Activated B cell treated with CpG ODN at 0.5 μM for 24 hours (primary cell): ENCODE data around the gene SPRYD3. TPM values are rescaled to one million over a fixed set of nuclear protein-coding genes. Genes with fewer than 3 reads are reported as not detected.
"Not testable (repeated sequence)": the region's sequence is repeated elsewhere in the genome, so short reads cannot be mapped to it uniquely, and the experiment has no call there.

Experiments used
- ATAC-seq: fragments of 200-7000 bp; cut with Tn5 transposase; one replicate; pipeline ENCODE4 v1.10.0; 2021; ENCODE audit warnings: low read depth, mild to moderate bottlenecking, moderate library complexity
- CTCF ChIA-PET: fragments of 350-600 bp; sonication (Branson Sonifier 250); formaldehyde crosslinking; loops from one replicate; lab custom pipeline; 2021; ENCODE audit warnings: antibody characterized with exemption; lab: Charles Lee
- POLR2A ChIA-PET: fragments of 350-600 bp; sonication (Branson Sonifier 250); formaldehyde crosslinking; loops from one replicate; lab custom pipeline; 2021; ENCODE audit warnings: antibody characterized with exemption; lab: Charles Lee
- DNase-seq: peaks from one replicate; pipeline ENCODE4 v3.0.0; 2022
- H3K27ac Mint-ChIP-seq: one replicate; pipeline ENCODE4 v1.8.0; 2020; ENCODE audit warnings: mixed read lengths
- H3K27me3 Mint-ChIP-seq: one replicate; pipeline ENCODE4 v1.8.0; 2021; ENCODE audit warnings: mixed read lengths
- H3K36me3 Mint-ChIP-seq: one replicate; pipeline ENCODE4 v1.8.0; 2021; ENCODE audit warnings: low read depth, mixed read lengths
- H3K4me1 Mint-ChIP-seq: one replicate; pipeline ENCODE4 v1.8.0; 2021; ENCODE audit warnings: mixed read lengths
- H3K4me3 Mint-ChIP-seq: one replicate; pipeline ENCODE4 v1.8.0; 2020; ENCODE audit warnings: mild to moderate bottlenecking, mixed read lengths
- H3K9me3 Mint-ChIP-seq: one replicate; pipeline ENCODE4 v1.8.0; 2020; ENCODE audit warnings: mixed read lengths
- intact Hi-C: fragments of 100-400 bp; cut with micrococcal nuclease; formaldehyde crosslinking; loops from one replicate; pipeline ENCODE4 v1.15.1; 2024
- total RNA-seq: library from RNA; stranded (reverse); gene quantifications from 2 replicates; pipeline ENCODE4 v1.2.3, GENCODE V29; 2022
- TF ChIP-seq, protein P1 (sequence below): fragments of 200-600 bp; IDR thresholded peaks from one replicate; pipeline ENCODE4 v1.8.0; 2022; ENCODE audit warnings: antibody characterized with exemption, mild to moderate bottlenecking

The SPRYD3 gene
- total RNA-seq, 1 donor from 2014 or later, result 33.9 TPM

DNA sequence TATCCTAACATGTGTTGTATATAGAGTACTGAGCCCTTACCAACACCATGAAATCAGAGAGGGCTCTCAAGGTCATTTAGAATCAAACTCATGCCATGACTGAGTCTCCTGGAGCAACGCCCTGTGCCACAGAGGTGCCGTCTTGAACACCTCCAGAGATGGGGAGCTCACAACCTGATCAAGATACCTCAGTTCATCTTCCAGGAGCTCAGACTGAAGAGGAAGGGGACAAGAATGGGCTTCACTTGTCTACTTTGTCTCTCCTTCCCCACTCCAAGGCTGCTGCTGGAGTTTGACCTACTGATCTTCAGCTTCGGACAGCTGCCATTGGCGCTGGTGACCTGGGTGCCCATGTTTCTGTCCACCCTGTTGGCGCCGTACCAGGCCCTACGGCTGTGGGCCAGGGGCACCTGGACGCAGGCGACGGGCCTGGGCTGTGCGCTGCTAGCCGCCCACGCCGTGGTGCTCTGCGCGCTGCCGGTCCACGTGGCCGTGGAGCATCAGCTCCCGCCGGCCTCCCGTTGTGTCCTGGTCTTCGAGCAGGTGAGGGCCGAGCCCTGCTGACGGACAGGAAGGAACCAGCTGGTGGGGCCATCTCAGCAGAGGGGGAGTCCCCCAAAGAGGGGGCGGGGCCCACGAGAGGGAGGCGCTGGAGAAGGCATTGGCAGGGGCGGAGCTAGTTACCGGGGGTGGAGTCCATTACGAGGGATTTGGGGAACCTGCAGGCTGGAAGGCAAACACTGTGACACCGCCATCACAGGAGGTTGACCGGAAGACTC is 36.1 kb upstream of the SPRYD3 start:
- intact Hi-C loops, result no loop called here
- ATAC-seq (no peak), DNase-seq (no peak)
- TF ChIP-seq, protein P1, sequence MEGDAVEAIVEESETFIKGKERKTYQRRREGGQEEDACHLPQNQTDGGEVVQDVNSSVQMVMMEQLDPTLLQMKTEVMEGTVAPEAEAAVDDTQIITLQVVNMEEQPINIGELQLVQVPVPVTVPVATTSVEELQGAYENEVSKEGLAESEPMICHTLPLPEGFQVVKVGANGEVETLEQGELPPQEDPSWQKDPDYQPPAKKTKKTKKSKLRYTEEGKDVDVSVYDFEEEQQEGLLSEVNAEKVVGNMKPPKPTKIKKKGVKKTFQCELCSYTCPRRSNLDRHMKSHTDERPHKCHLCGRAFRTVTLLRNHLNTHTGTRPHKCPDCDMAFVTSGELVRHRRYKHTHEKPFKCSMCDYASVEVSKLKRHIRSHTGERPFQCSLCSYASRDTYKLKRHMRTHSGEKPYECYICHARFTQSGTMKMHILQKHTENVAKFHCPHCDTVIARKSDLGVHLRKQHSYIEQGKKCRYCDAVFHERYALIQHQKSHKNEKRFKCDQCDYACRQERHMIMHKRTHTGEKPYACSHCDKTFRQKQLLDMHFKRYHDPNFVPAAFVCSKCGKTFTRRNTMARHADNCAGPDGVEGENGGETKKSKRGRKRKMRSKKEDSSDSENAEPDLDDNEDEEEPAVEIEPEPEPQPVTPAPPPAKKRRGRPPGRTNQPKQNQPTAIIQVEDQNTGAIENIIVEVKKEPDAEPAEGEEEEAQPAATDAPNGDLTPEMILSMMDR, result no peak
- no peaks in the 10 kb centered on the region for H3K36me3 Mint-ChIP-seq
- no peaks in the 10 kb centered on the region for H3K4me1 Mint-ChIP-seq
- POLR2A ChIA-PET, result no interaction called here
- H3K27me3 Mint-ChIP-seq, result no peaks in the 10 kb centered on the region
- H3K9me3 Mint-ChIP-seq, result no peaks in the 10 kb centered on the region
- H3K27ac Mint-ChIP-seq, result no peak overlapping the region
- CTCF ChIA-PET, result interaction anchor here (0.7 kb wide), 1 partner anchor 50 kb away, joined by 3 read pairs; no protein-coding TSS in a partner anchor
- H3K4me3 Mint-ChIP-seq, result no peak overlapping the region

DNA sequence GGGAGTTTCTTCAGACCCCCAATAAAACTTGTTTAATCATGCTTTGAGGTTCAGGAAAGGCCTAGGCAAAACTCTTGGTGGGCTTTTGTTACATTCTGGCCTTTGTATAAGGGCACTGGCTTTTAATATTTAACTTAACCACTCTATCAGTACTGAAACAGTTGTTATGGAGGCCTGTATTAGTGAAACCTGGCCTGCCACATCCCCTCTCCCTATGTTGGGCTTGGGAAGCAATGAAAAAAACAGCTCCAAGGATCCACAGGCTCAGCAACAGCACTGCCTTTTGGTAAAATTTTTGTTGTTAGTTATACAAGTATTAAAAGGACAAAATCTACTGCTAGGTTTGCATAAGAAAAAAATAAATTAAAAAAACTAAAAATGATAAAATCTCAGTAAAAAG is 34.8 kb upstream of the SPRYD3 start:
- H3K4me1 Mint-ChIP-seq, result no peaks in the 10 kb centered on the region
- H3K36me3 Mint-ChIP-seq, result no peaks in the 10 kb centered on the region
- intact Hi-C loops, result loop anchor here (5.0 kb wide), 1 partner anchor 33 kb away; no protein-coding TSS in a partner anchor
- DNase-seq, result no peak
- ATAC-seq, result no peak
- no peak overlapping the region for H3K4me3 Mint-ChIP-seq
- no peak overlapping the region for H3K27ac Mint-ChIP-seq
- no peaks in the 10 kb centered on the region for H3K9me3 Mint-ChIP-seq
- POLR2A ChIA-PET, result no interaction called here
- H3K27me3 Mint-ChIP-seq, result no peaks in the 10 kb centered on the region
- CTCF ChIA-PET, result no interaction called here
- TF ChIP-seq, protein P1, result no peak

DNA sequence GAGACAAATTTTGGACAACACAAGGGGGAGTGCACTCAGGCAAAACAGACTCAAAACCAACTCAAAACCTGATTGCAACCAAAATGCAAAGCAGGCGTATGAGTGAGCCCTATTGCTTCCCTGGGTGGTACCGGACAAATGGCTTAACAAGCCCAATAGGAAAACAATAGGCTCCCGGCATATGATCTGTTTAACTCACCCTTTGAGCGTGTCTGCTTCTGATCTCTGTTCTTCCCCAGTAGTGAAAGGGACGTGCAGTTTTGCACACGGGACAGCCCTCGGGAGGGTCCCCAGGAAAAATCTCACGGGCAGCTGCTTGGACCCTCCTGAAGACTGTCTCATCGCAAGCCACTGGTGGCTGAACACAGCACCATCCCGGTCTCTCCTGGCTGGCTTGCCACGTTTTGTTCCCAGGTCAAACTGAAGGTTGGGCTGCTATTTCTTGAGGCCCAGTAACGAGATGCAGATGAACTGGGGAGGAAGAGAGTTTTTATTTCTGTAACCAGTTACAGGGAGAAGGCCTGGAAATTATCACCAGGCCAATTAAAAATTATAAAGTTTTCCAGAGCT is 34.0 kb upstream of the SPRYD3 start:
- no peaks in the 10 kb centered on the region for H3K27me3 Mint-ChIP-seq
- no peaks in the 10 kb centered on the region for H3K9me3 Mint-ChIP-seq
- no peak overlapping the region for H3K4me3 Mint-ChIP-seq
- ATAC-seq (no peak), DNase-seq (no peak)
- no peak overlapping the region for H3K27ac Mint-ChIP-seq
- ChIA-PET POLR2A (interaction anchor here (0.6 kb wide), 1 partner anchor 1123 kb away, joined by 5 read pairs; no protein-coding TSS in a partner anchor), CTCF (no interaction called here)
- H3K36me3 Mint-ChIP-seq, result no peaks in the 10 kb centered on the region
- H3K4me1 Mint-ChIP-seq, result no peaks in the 10 kb centered on the region
- intact Hi-C loops, result loop anchor here (5.0 kb wide), 1 partner anchor 34 kb away; no protein-coding TSS in a partner anchor
- TF ChIP-seq, protein P1, result no peak

DNA sequence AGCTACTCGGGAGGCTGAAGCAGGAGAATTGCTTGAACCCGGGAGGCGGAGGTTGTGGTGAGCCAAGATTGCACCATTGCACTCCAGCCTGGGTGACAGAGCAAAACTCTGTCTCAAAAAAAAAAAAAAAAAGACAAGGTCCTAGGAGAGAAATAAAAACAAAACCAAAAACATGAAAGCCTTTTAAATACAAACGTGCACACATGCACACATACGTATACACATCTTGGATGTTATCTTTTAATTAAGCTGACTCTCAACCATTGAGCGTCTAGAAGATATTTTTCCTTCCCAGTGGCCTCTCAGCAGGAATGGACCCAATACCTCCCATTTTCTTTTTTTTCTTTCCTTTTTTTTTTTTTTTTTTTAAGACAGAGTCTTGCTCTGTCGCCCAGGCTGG is 33.2 kb upstream of the SPRYD3 start:
- intact Hi-C loops, result loop anchor here (5.0 kb wide), 1 partner anchor 35 kb away; no protein-coding TSS in a partner anchor
- CTCF ChIA-PET, POLR2A ChIA-PET, H3K27me3 Mint-ChIP-seq, H3K4me1 Mint-ChIP-seq, H3K27ac Mint-ChIP-seq, ATAC-seq, DNase-seq, H3K9me3 Mint-ChIP-seq, H3K4me3 Mint-ChIP-seq, H3K36me3 Mint-ChIP-seq: not testable (repeated sequence)

DNA sequence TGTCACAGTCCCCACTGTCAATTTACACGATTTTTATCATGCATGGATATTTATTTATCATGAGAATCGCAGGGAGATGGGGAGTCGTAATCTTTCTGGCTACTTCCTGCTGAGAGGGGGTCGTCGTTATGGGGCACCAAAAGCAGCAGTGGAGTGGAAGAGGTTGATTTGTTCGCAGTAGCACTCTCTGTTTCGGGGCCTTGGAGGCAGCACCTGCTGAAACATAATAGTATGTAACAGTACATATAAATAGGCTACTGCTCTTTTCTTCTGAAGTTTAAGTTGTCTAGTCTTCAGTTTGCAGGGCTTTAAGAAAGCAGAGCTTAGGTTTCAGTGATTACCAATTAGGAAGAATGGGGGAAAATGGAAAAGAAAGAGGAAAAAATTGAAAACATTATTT is 27.9 kb upstream of the SPRYD3 start:
- no peaks in the 10 kb centered on the region for H3K27me3 Mint-ChIP-seq
- intact Hi-C loops, result no loop called here
- peaks cover 13% of the 10 kb centered on the region for H3K4me1 Mint-ChIP-seq
- no peak for ATAC-seq
- ChIA-PET POLR2A (no interaction called here), CTCF (no interaction called here)
- DNase-seq, result no peak
- H3K4me3 Mint-ChIP-seq, result no peak overlapping the region
- H3K9me3 Mint-ChIP-seq, result no peaks in the 10 kb centered on the region
- no peak overlapping the region for H3K27ac Mint-ChIP-seq
- TF ChIP-seq, protein P1, result no peak
- no peaks in the 10 kb centered on the region for H3K36me3 Mint-ChIP-seq
